Measurements from ENCODE around the gene GATAD1. TPM values are rescaled to one million over a fixed set of nuclear protein-coding genes. Genes with fewer than 3 reads are reported as not detected.

Gene GATAD1
- total and polyA plus RNA-seq, 2 of the 8 experiments (the other 6 are each of a cell fraction or from before 2014, with no cell fraction given) = 17.1 to 34.7 TPM

DNA sequence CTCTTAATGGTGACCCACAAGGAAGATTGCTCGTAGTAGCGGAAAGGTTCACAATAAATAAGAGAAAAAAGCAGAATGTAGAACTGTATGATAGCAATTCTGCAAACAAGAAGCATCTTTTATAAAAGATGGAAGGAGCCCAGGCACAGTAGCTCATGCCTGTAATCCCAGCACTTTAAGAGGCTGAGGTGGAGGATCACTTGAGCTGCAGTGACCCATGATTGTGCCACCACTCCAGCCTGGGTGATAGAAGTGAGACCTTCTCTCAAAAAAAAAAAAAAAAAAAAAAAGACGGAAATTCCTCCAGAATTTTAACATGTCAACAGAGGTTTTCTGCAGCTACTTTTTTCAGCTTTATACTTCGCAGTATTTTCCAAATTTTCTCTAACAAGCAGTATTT, 13.2 kb downstream of the GATAD1 start:
- H2AFZ ChIP-seq (ENCODE audit: low read length) = no peak overlapping the region
- H3K4me3 ChIP-seq (ENCODE audit: extremely low read depth in 1 of 4, insufficient read depth in 2 of 4, low read depth in 3 of 4, low read length in 4 of 4) = no peak overlapping the region
- H2BK15ac ChIP-seq (ENCODE audit: low read length) = no peak overlapping the region
- no peak overlapping the region for H2BK120ac ChIP-seq (replicated peaks; ENCODE audit: low read depth, low read length)
- DNase-seq (ENCODE audit: low read depth in 1 of 2, low spot score in 2 of 2) (no peak), FAIRE-seq (no peak)
- H4K8ac ChIP-seq (ENCODE audit: extremely low read depth, insufficient read depth, low read length) = no peak overlapping the region
- H2BK5ac ChIP-seq (ENCODE audit: low read depth, low read length) = no peak overlapping the region
- H3K4me2 ChIP-seq (ENCODE audit: insufficient read depth in 1 of 2, low read depth in 2 of 2, low read length in 2 of 2) = no peak overlapping the region
- H3K18ac ChIP-seq (ENCODE audit: extremely low read depth, low read length) = no peak overlapping the region
- no peak overlapping the region for H3K23ac ChIP-seq (ENCODE audit: insufficient read length)
- WGBS, 2 experiments (ENCODE audit: extremely low coverage in 1 of 2, insufficient coverage in 1 of 2, insufficient read length in 1 of 2, insufficient replicate concordance in 2 of 2, low coverage in 1 of 2, low lambda C conversion rate in 2 of 2, missing lambda C conversion rate in 1 of 2) = 91% methylated on average over 4 of the region's 4 CpGs; no CpG with 5 or more reads in 1 of the 2 experiments
- ChIA-PET POLR2A (ENCODE audit: partially characterized antibody) (interaction anchor here (0.7 to 2.3 kb wide), 4 partner anchors 11 to 1276 kb away, joined by 3 to 17 read pairs (median 5); partner anchors contain the start of gene GATAD1), CTCF (ENCODE audit: partially characterized antibody) (interaction anchor here (0.9 to 3.2 kb wide), 26 partner anchors 9 to 647 kb away, joined by 3 to 31 read pairs (median 4); partner anchors contain the start of genes ANKIB1, ERVW-1, FAM133B and GATAD1)
- H4K5ac ChIP-seq (ENCODE audit: insufficient read length, low read depth, low read length) = no peak overlapping the region
- peaks cover 2 to 25% (median 14%) of the 10 kb centered on the region in 4 experiments; a peak in 6 of 8 replicates for H3K36me3 ChIP-seq (ENCODE audit: control insufficient read depth in 2 of 4, insufficient read depth in 4 of 4, low read length in 3 of 4)
- H3K9me3 ChIP-seq (ENCODE audit: insufficient read depth in 2 of 2, low read depth in 1 of 2, low read length in 1 of 2) = no peaks in the 10 kb centered on the region
- no peaks in the 10 kb centered on the region for H3K27me3 ChIP-seq (replicated peaks in 1 of 4; ENCODE audit: control insufficient read depth in 3 of 4, extremely low read depth in 1 of 4, insufficient read depth in 3 of 4, low read length in 3 of 4)
- H3K27ac ChIP-seq (ENCODE audit: low read depth, low read length) = no peak overlapping the region
- H3K4ac ChIP-seq (replicated peaks; ENCODE audit: insufficient read length, low read depth, low read length) = no peak overlapping the region
- no peak overlapping the region for H3K56ac ChIP-seq (replicated peaks; ENCODE audit: insufficient read length, low read depth, low read length)
- no peaks in the 10 kb centered on the region for H3K23me2 ChIP-seq (ENCODE audit: low read depth, low read length)
- no peak overlapping the region for H3K9ac ChIP-seq (replicated peaks in 1 of 4; ENCODE audit: extremely low read depth in 1 of 4, low read depth in 3 of 4, low read length in 3 of 4)
- H2AK5ac ChIP-seq (ENCODE audit: low read depth, low read length) = no peak overlapping the region
- peaks cover 0 to 2% of the 10 kb centered on the region in 2 experiments for H4K20me1 ChIP-seq (replicated peaks in 1 of 2; ENCODE audit: control insufficient read depth in 1 of 2, insufficient read depth in 2 of 2, low read length in 2 of 2)
- H3K79me2 ChIP-seq (ENCODE audit: control insufficient read depth in 1 of 2, insufficient read depth in 2 of 2, low read length in 2 of 2) = no peaks in the 10 kb centered on the region
- H3K79me1 ChIP-seq (ENCODE audit: low read depth, low read length) = no peaks in the 10 kb centered on the region
- no peak overlapping the region for H2BK12ac ChIP-seq (ENCODE audit: low read depth, low read length)
- no peak overlapping the region for H3K14ac ChIP-seq (ENCODE audit: insufficient read length)
- H4K91ac ChIP-seq (replicated peaks; ENCODE audit: insufficient read length, low read length) = no peak overlapping the region
- no peak overlapping the region for H2BK20ac ChIP-seq (ENCODE audit: low read length)
- H3K4me1 ChIP-seq (replicated peaks in 1 of 4; ENCODE audit: control insufficient read depth in 3 of 4, insufficient read depth in 4 of 4, low read length in 3 of 4) = no peaks in the 10 kb centered on the region
- TF ChIP-seq POLR2A (IDR thresholded peaks at IDR 0.05; ENCODE audit: control extremely low read depth in 1 of 2, low read depth in 2 of 2, low read length in 2 of 2) (no peak), ATF2 (IDR thresholded peaks at IDR 0.05; ENCODE audit: low read length) (no peak), HDAC6 (IDR thresholded peaks at IDR 0.05; ENCODE audit: low read depth, low read length) (no peak), BCL11A (IDR thresholded peaks at IDR 0.05; ENCODE audit: low read depth in 2 of 2, low read length in 2 of 2) (no peak), SUZ12 (IDR thresholded peaks at IDR 0.05; ENCODE audit: low read length) (no peak)
